HL-60 (cell line): ENCODE data around the gene SLC5A9.

Experiments used
- CTCF ChIP-seq: IDR thresholded peaks from one replicate; pipeline ENCODE4 v1.5.1; 2011; ENCODE audit warnings: low read length, control low read depth, inconsistent platforms; ENCODE audit not compliant: insufficient read depth
- GABPA ChIP-seq: IDR thresholded peaks from 2 replicates; pipeline ENCODE4 v1.6.1; 2012; ENCODE audit warnings: low read depth
- POLR2AphosphoS5 ChIP-seq: IDR thresholded peaks from 2 replicates; pipeline ENCODE4 v1.6.1; 2012; ENCODE audit warnings: low read depth
- TF ChIP-seq, protein P1 (sequence below): IDR thresholded peaks from 2 replicates; pipeline ENCODE4 v1.6.1; 2012; ENCODE audit warnings: low read depth; ENCODE audit not compliant: insufficient replicate concordance

- no peak for TF ChIP-seq CTCF
- TF ChIP-seq, protein P1, sequence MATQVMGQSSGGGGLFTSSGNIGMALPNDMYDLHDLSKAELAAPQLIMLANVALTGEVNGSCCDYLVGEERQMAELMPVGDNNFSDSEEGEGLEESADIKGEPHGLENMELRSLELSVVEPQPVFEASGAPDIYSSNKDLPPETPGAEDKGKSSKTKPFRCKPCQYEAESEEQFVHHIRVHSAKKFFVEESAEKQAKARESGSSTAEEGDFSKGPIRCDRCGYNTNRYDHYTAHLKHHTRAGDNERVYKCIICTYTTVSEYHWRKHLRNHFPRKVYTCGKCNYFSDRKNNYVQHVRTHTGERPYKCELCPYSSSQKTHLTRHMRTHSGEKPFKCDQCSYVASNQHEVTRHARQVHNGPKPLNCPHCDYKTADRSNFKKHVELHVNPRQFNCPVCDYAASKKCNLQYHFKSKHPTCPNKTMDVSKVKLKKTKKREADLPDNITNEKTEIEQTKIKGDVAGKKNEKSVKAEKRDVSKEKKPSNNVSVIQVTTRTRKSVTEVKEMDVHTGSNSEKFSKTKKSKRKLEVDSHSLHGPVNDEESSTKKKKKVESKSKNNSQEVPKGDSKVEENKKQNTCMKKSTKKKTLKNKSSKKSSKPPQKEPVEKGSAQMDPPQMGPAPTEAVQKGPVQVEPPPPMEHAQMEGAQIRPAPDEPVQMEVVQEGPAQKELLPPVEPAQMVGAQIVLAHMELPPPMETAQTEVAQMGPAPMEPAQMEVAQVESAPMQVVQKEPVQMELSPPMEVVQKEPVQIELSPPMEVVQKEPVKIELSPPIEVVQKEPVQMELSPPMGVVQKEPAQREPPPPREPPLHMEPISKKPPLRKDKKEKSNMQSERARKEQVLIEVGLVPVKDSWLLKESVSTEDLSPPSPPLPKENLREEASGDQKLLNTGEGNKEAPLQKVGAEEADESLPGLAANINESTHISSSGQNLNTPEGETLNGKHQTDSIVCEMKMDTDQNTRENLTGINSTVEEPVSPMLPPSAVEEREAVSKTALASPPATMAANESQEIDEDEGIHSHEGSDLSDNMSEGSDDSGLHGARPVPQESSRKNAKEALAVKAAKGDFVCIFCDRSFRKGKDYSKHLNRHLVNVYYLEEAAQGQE = no peak
- no peak for TF ChIP-seq POLR2AphosphoS5
- TF ChIP-seq GABPA = no peak
These were observed at the start of gene SLC5A9 for GRCh38 chr1:48222501-48223242.
